Fibroblast of the aortic adventitia (primary cell): ENCODE data around the gene FARSB. TPM values are rescaled to one million over a fixed set of nuclear protein-coding genes. Genes with fewer than 3 reads are reported as not detected.
"Not testable (repeated sequence)": the region's sequence is repeated elsewhere in the genome, so short reads cannot be mapped to it uniquely, and the experiment has no call there.

Experiments
- DNase-seq: peaks from one replicate; pipeline ENCODE4 v3.0.0-alpha.2; 2010; ENCODE audit warnings: low read depth
- H3K4me3 ChIP-seq: 2 replicates; pipeline ENCODE4 v1.5.1; 2011; ENCODE audit warnings: low read depth, mild to moderate bottlenecking, control low read depth, low read length, moderate library complexity
- total RNA-seq: library from RNA; depleted of rRNA; stranded (reverse); fragments of >200 nt; gene quantifications from 2 replicates; pipeline ENCODE4 v1.2.3, GENCODE V29; 2012; ENCODE audit warnings: low replicate concordance
- TF ChIP-seq, protein P1 (sequence below): IDR thresholded peaks from 2 replicates; pipeline ENCODE4 v1.5.1; 2011; ENCODE audit warnings: mild to moderate bottlenecking, low read length, control low read depth, inconsistent platforms; ENCODE audit not compliant: insufficient read depth

Gene FARSB
- total RNA-seq, 1 donor: 34.3 TPM

DNA sequence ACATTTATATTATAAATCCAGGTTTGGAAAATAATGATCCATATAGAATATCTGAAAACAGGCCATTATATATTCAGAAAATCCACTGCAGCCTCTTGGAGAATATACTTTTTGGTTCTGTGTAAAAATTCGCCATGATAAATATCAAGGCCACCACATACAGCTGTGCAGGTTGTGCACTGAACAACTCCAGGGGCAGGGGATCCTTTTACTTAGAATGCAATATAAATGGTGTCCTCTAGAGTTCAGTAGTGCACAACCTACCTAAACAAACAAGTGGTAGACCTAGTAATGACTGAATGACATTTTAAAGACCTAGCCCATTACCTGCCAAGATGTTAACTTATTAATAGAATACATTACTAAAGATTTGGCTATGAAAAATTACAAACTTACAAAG, 37.9 kb upstream of the FARSB start:
- peak; percentile 29 for DNase-seq
- TF ChIP-seq, protein P1, sequence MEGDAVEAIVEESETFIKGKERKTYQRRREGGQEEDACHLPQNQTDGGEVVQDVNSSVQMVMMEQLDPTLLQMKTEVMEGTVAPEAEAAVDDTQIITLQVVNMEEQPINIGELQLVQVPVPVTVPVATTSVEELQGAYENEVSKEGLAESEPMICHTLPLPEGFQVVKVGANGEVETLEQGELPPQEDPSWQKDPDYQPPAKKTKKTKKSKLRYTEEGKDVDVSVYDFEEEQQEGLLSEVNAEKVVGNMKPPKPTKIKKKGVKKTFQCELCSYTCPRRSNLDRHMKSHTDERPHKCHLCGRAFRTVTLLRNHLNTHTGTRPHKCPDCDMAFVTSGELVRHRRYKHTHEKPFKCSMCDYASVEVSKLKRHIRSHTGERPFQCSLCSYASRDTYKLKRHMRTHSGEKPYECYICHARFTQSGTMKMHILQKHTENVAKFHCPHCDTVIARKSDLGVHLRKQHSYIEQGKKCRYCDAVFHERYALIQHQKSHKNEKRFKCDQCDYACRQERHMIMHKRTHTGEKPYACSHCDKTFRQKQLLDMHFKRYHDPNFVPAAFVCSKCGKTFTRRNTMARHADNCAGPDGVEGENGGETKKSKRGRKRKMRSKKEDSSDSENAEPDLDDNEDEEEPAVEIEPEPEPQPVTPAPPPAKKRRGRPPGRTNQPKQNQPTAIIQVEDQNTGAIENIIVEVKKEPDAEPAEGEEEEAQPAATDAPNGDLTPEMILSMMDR: no peak
- no peak overlapping the region for H3K4me3 ChIP-seq

DNA sequence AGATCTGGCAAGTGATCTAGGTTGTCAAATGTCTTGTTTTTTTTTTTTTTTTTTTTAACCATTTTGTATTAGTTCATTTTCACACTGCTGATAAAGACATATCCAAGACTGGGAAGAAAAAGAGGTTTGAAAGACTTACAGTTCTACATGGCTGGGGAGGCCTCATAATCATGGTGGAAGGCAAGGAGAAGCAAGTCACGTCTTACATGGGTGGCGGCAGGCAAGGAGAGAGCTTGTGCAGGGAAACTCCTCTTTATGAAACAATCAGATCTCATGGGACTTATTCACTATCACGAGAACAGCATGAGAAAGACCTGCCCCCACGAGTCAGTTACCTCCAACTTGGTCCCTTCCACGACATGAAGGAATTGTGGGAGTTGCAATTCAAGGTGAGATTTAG, 37.5 kb upstream of the FARSB start:
- not testable (repeated sequence) for H3K4me3 ChIP-seq, DNase-seq

DNA sequence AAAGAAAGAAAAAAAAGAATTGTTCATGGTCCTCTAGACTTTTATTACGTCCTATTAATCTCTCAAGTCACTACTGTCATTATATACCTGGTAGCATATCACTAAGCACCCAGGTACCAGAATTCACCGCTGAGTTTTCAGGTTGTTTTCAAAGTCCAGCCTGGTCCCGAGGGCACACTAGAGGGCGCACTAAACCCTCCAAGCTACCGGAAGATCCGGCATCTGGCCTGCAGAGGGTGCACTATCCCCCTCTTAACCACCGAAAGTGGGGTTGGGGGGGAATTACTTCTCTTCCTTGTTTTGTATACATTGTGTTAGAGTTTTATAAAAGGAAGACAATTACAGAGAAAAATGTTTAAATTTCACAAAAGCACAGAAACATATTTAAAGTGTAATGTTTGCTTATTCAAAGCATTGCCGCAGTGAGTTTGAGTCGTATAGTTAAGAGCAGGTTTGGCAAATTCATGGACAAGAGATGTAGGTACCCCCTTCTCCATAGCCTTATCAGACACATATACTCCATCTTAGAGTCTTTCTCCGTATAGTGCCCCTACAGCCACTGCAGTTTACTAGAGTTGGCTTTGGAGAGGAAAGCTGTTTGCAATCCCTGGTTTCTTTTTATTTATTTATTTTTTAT, 34.8 kb upstream of the FARSB start:
- TF ChIP-seq, protein P1: peak; percentile 99
- peak; percentile 81 for DNase-seq
- H3K4me3 ChIP-seq: no peak overlapping the region

DNA sequence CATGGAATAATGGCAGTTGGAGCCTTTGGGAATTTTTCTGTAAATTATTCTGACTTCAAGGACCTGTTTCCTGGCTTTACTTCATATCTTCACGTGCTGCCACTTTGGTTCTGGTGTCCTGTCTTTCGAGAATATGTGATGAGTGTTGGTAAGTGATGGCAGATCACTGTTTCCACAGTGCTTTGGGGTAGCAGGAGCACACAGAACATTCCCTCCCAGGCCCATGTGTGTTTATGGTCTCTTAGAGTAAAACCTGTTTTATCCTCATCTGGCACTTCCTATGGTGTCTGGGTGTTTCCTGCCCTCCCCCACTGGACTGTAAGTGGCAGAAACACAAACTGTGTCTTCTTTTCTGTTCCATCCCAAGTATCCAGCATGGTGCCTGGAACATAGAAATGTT, 33.4 kb upstream of the FARSB start:
- no peak for DNase-seq
- no peak overlapping the region for H3K4me3 ChIP-seq
- TF ChIP-seq, protein P1: no peak

DNA sequence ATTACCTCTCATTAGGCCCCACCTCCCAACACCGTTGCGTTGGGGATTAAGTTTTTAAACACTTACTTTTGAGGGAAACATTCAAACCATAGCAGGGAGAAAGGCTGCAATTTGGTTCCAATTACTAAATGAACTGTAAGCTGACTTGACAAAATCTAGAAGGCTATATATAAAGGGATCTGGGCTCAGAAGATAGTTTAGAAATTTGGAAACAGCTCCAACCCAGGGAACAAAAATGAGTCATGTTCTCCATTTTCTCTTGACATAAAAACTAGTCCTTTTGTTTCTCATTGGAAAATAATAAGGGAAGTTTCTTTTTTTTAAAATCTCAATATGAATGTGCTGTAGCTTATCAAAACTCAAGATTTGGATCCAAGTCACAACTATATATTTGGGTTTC, 33.0 kb upstream of the FARSB start:
- no peak overlapping the region for H3K4me3 ChIP-seq
- TF ChIP-seq, protein P1: no peak
- DNase-seq: peak; percentile 69

DNA sequence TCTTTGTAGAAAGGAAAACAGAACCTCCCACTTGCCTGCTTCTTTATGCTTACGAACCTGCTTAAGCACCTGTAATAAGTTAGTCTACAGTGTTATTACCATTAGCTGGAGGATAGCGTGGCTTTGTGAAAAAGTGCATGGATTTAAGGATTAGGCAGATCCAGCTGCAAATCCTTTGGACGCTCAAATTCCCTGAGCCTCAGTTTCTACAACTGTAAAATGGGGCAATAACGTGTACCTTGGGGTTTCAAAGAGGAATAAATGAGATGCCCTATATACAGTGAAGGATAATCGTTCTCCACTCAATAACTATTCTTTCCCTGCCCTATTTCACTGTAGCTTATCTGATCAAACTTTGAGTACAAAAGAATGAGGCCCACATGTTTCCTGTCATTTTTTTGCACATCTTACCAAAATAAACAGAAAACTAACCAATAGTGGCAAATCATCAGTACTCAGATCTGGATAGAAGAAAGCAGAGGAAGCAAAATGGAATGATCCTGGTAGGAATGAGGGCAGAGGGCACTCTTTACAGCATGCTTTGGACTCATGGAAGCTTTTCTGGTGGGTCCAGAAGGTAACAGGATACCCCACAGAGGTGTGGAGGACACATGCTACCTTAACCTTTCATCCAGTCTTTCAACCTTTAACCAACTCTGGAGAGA, 30.3 kb upstream of the FARSB start:
- no peak for DNase-seq
- TF ChIP-seq, protein P1: no peak
- H3K4me3 ChIP-seq: no peak overlapping the region

DNA sequence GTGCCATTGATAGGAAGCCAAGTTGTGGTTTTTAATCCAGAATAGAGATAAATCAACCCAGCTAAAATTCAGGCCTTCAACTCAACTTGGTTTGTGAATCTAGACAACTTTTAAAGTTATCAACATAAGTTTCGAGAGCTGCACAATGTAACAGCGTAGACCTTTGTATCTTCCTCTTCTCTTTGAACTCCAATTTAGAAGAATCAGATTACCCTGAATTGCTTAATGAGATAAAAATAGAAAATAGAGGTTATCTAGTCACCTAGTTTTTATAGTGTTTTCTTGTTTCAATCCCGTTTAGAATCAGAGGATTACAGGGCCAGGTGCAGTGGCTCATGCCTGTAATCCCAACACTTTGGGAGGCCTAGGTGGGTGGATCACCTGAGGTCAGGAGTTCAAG, 27.9 kb upstream of the FARSB start:
- H3K4me3 ChIP-seq: no peak overlapping the region
- no peak for DNase-seq
- TF ChIP-seq, protein P1: no peak
